Vagina (tissue), 2 donors: ENCODE measurements around the gene PITX3.

ENCODE experiments used
- CTCF ChIP-seq, 3 experiments: fragments of 450-650 bp in 2 of 3; fragments of 200-600 bp in 1 of 3; sonication (generic) in 1 of 3; IDR thresholded peaks; one replicate each; pipeline ENCODE4 v1.5.1; 2017 to 2019; ENCODE audit warnings: antibody characterized with exemption in 3 of 3, mild to moderate bottlenecking in 2 of 3, moderate library complexity in 2 of 3
- POLR2A ChIP-seq, 2 donors: fragments of 450-650 bp; IDR thresholded peaks; one replicate each; pipeline ENCODE4 v1.6.1; 2017; ENCODE audit warnings: antibody characterized with exemption in 2 of 2, mild to moderate bottlenecking in 2 of 2, moderate library complexity in 2 of 2
- POLR2AphosphoS5 ChIP-seq, 2 donors: sonication (generic); formaldehyde crosslinking; IDR thresholded peaks; one replicate each; pipeline ENCODE4 v1.9.0; 2017; ENCODE audit warnings: antibody characterized with exemption in 2 of 2, mild to moderate bottlenecking in 2 of 2, low read depth in 1 of 2; ENCODE audit not compliant: insufficient read depth in 1 of 2

DNA sequence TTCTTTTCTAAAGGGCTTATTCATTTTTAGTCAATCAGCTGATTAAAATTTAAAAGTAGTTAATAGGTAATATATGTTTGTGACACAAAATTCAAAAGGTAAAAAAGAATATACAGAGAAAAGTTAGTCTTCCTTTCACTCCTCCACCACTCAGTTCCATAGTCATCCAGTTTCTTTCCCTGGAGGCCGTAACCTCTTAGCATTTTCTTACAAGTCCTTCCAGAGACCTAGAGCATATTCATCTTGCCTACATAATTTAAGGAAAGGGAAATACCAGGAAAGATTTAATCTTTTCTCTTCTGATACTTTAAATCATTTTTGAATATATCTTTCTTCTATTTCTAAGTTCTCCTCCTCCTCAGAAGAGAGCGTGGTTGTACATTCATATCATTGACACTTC, 14.1 kb upstream of the PITX3 start:
- TF ChIP-seq POLR2A (IDR thresholded peaks at IDR 0.05) (no peak), CTCF (IDR thresholded peaks at IDR 0.05) (no peak), POLR2AphosphoS5 (IDR thresholded peaks at IDR 0.05; ENCODE audit: insufficient read depth in 1 of 2, low read depth in 1 of 2) (no peak)
